Epithelial cell of esophagus (primary cell): ENCODE data around the gene CRABP1.
A peak's percentile ranks its signal among the peaks of the same experiment; 100 is the strongest.

Experiments used
- DNase-seq: peaks from one replicate; pipeline ENCODE4 v3.0.0; 2010; ENCODE audit warnings: low read depth
- H3K4me3 ChIP-seq: 2 replicates; pipeline ENCODE4 v1.5.1; 2011; ENCODE audit warnings: mild to moderate bottlenecking, low read length, control low read depth
- CTCF ChIP-seq: IDR thresholded peaks from 2 replicates; pipeline ENCODE4 v1.5.1; 2011; ENCODE audit warnings: low read depth, mild to moderate bottlenecking, low read length, control low read depth, inconsistent platforms; ENCODE audit not compliant: insufficient read depth; ENCODE audit errors: missing control alignments

The CRABP1 gene

GRCh38 chr15:78301828-78302227 lies 38.3 kb upstream of the CRABP1 start:
- no peak for TF ChIP-seq CTCF
- no peak overlapping the region for H3K4me3 ChIP-seq
- no peak for DNase-seq

GRCh38 chr15:78302579-78303312 lies 37.4 kb upstream of the CRABP1 start:
- TF ChIP-seq CTCF, result no peak
- H3K4me3 ChIP-seq, result no peak overlapping the region
- peak; percentile 47 for DNase-seq

- no peak overlapping the region for H3K4me3 ChIP-seq
- TF ChIP-seq CTCF, result no peak
- no peak for DNase-seq
These were observed 35.7 kb upstream of the CRABP1 start for GRCh38 chr15:78304216-78305066.

- no peak for TF ChIP-seq CTCF
- no peak for DNase-seq
- no peak overlapping the region for H3K4me3 ChIP-seq
These were observed 33.9 kb upstream of the CRABP1 start for GRCh38 chr15:78306176-78306774.

- TF ChIP-seq CTCF, result no peak
- H3K4me3 ChIP-seq, result no peak overlapping the region
- DNase-seq, result no peak
These were observed 32.2 kb upstream of the CRABP1 start for GRCh38 chr15:78307976-78308375.

- peak; percentile 73 for DNase-seq
- TF ChIP-seq CTCF, result peak; percentile 98
- no peak overlapping the region for H3K4me3 ChIP-seq
These were observed 31.6 kb upstream of the CRABP1 start for GRCh38 chr15:78308422-78309032.
